DND-41 (cell line): ENCODE data around the gene MT3.

Experiments
- EZH2 ChIP-seq: IDR thresholded peaks from 3 replicates; pipeline ENCODE4 v1.6.1; 2012; ENCODE audit warnings: borderline replicate concordance, low read depth, mild to moderate bottlenecking, moderate library complexity, low read length, inconsistent platforms; ENCODE audit not compliant: severe bottlenecking
- TF ChIP-seq, protein P1 (sequence below): IDR thresholded peaks from 2 replicates; pipeline ENCODE4 v1.5.1; 2012; ENCODE audit warnings: borderline replicate concordance, low read length, moderate library complexity, mild to moderate bottlenecking; ENCODE audit not compliant: poor library complexity, severe bottlenecking; ENCODE audit errors: extremely low read depth

DNA sequence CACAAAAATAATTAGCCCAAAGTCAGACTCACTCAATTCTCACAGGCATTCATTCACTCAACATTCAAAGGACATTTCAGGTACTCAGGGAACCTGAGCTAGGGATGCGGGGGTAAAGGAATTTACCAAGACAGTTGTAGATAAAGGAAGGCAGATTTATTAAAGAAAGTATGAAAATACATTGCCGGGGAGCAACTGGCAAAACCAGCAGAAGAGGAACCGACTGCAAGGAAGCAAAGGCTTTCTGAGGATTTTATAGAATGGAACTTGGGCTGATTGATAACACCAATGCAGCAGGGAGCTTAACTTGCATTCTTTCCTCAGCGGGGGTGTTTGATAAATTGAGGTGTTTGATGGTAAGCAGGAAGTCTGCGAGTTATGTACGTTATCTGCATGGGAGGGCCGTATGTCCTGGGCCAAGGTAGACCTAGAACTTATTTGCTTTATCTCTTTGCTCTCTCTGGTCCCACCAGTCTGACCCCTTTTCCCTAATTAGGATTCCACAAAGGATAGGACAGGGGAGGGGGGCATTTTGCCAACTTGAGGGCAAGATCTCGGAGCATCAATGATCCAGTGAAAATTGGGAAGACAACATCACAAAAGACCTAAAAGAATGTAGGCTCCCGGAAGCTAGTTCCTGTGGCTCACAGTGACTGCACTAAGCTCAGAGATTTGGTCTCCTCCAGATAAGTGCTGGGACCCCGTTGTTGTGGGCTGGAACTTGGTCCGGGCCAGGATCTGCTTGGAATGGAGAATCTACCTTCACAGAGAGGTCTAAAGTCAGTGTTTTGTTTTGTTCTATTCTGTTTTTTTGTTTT, 5.8 kb upstream of the MT3 start:
- TF ChIP-seq, protein P1, sequence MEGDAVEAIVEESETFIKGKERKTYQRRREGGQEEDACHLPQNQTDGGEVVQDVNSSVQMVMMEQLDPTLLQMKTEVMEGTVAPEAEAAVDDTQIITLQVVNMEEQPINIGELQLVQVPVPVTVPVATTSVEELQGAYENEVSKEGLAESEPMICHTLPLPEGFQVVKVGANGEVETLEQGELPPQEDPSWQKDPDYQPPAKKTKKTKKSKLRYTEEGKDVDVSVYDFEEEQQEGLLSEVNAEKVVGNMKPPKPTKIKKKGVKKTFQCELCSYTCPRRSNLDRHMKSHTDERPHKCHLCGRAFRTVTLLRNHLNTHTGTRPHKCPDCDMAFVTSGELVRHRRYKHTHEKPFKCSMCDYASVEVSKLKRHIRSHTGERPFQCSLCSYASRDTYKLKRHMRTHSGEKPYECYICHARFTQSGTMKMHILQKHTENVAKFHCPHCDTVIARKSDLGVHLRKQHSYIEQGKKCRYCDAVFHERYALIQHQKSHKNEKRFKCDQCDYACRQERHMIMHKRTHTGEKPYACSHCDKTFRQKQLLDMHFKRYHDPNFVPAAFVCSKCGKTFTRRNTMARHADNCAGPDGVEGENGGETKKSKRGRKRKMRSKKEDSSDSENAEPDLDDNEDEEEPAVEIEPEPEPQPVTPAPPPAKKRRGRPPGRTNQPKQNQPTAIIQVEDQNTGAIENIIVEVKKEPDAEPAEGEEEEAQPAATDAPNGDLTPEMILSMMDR, result no peak
- TF ChIP-seq EZH2, result no peak
